SKM-1 treated with dmso at 0.1 percent for 144 hours (cell line): ENCODE results near the gene LRRK2.
"Not testable (repeated sequence)": the region's sequence is repeated elsewhere in the genome, so short reads cannot be mapped to it uniquely, and the experiment has no call there.

ENCODE experiments used
- DNase-seq: peaks from one replicate; lab custom pipeline; 2025; ENCODE audit not compliant: unreplicated experiment; lab: John Stamatoyannopoulos, UW

Gene LRRK2

GRCh38 chr12:40244526-40245156, 19.8 kb downstream of the LRRK2 start:
- DNase-seq, result not testable (repeated sequence)

- no peak for DNase-seq
Measured at GRCh38 chr12:40248034-40248433, 23.2 kb downstream of the LRRK2 start.

- DNase-seq, result no peak
Measured at GRCh38 chr12:40248585-40249297, 23.9 kb downstream of the LRRK2 start.

GRCh38 chr12:40250652-40251051, 25.9 kb downstream of the LRRK2 start:
- not testable (repeated sequence) for DNase-seq

- DNase-seq, result no peak
Measured at GRCh38 chr12:40253936-40254335, 29.1 kb downstream of the LRRK2 start.

GRCh38 chr12:40254455-40255085, 29.8 kb downstream of the LRRK2 start:
- DNase-seq, result no peak

GRCh38 chr12:40258371-40258770, 33.6 kb downstream of the LRRK2 start:
- no peak for DNase-seq

- no peak for DNase-seq
Measured at GRCh38 chr12:40261937-40262336, 37.1 kb downstream of the LRRK2 start.

- no peak for DNase-seq
Measured at GRCh38 chr12:40262657-40263056, 37.9 kb downstream of the LRRK2 start.

GRCh38 chr12:40263616-40264409, 39.0 kb downstream of the LRRK2 start:
- DNase-seq, result no peak

GRCh38 chr12:40271981-40272664, 47.3 kb downstream of the LRRK2 start:
- DNase-seq, result no peak

GRCh38 chr12:40281791-40282364, 57.1 kb downstream of the LRRK2 start:
- DNase-seq, result no peak

GRCh38 chr12:40286583-40286982, 61.8 kb downstream of the LRRK2 start:
- no peak for DNase-seq

GRCh38 chr12:40287369-40287975, 62.7 kb downstream of the LRRK2 start:
- no peak for DNase-seq

GRCh38 chr12:40292788-40293429, 68.1 kb downstream of the LRRK2 start:
- no peak for DNase-seq

GRCh38 chr12:40298341-40298740, 73.5 kb downstream of the LRRK2 start:
- DNase-seq, result no peak

- no peak for DNase-seq
Measured at GRCh38 chr12:40300490-40300889, 75.7 kb downstream of the LRRK2 start.

GRCh38 chr12:40309001-40309400, 84.2 kb downstream of the LRRK2 start:
- DNase-seq, result no peak

GRCh38 chr12:40310211-40310610, 85.4 kb downstream of the LRRK2 start:
- no peak for DNase-seq

GRCh38 chr12:40312196-40312595, 87.4 kb downstream of the LRRK2 start:
- no peak for DNase-seq
